Activated B cell treated with CpG ODN at 0.5 μM for 24 hours (primary cell): ENCODE measurements around the gene TCF4. TPM values are rescaled to one million over a fixed set of nuclear protein-coding genes. Genes with fewer than 3 reads are reported as not detected.

ENCODE experiments used
- ATAC-seq: fragments of 200-7000 bp; cut with Tn5 transposase; one replicate; pipeline ENCODE4 v1.10.0; 2021; ENCODE audit warnings: low read depth, mild to moderate bottlenecking, moderate library complexity
- CTCF ChIA-PET: fragments of 350-600 bp; sonication (Branson Sonifier 250); formaldehyde crosslinking; loops from one replicate; lab custom pipeline; 2021; ENCODE audit warnings: antibody characterized with exemption; lab: Charles Lee
- POLR2A ChIA-PET: fragments of 350-600 bp; sonication (Branson Sonifier 250); formaldehyde crosslinking; loops from one replicate; lab custom pipeline; 2021; ENCODE audit warnings: antibody characterized with exemption; lab: Charles Lee
- DNase-seq: peaks from one replicate; pipeline ENCODE4 v3.0.0; 2022
- H3K27ac Mint-ChIP-seq: one replicate; pipeline ENCODE4 v1.8.0; 2020; ENCODE audit warnings: mixed read lengths
- H3K27me3 Mint-ChIP-seq: one replicate; pipeline ENCODE4 v1.8.0; 2021; ENCODE audit warnings: mixed read lengths
- H3K36me3 Mint-ChIP-seq: one replicate; pipeline ENCODE4 v1.8.0; 2021; ENCODE audit warnings: low read depth, mixed read lengths
- H3K4me1 Mint-ChIP-seq: one replicate; pipeline ENCODE4 v1.8.0; 2021; ENCODE audit warnings: mixed read lengths
- H3K4me3 Mint-ChIP-seq: one replicate; pipeline ENCODE4 v1.8.0; 2020; ENCODE audit warnings: mild to moderate bottlenecking, mixed read lengths
- H3K9me3 Mint-ChIP-seq: one replicate; pipeline ENCODE4 v1.8.0; 2020; ENCODE audit warnings: mixed read lengths
- CTCF ChIP-seq: fragments of 200-600 bp; IDR thresholded peaks from one replicate; pipeline ENCODE4 v1.8.0; 2022; ENCODE audit warnings: antibody characterized with exemption, mild to moderate bottlenecking
- intact Hi-C: fragments of 100-400 bp; cut with micrococcal nuclease; formaldehyde crosslinking; loops from one replicate; pipeline ENCODE4 v1.15.1; 2024
- total RNA-seq: library from RNA; stranded (reverse); gene quantifications from 2 replicates; pipeline ENCODE4 v1.2.3, GENCODE V29; 2022

Gene TCF4
- total RNA-seq, 1 donor from 2014 or later = 270 TPM

- no peak for ATAC-seq
- H3K27me3 Mint-ChIP-seq = no peaks in the 10 kb centered on the region
- H3K4me1 Mint-ChIP-seq = peaks cover 24% of the 10 kb centered on the region
- no peak overlapping the region for H3K4me3 Mint-ChIP-seq
- no peak overlapping the region for H3K27ac Mint-ChIP-seq
- ChIA-PET POLR2A (interaction anchor here (1.0 kb wide), 1 partner anchor 156 kb away, joined by 5 read pairs; no protein-coding TSS in a partner anchor), CTCF (no interaction called here)
- no peak for TF ChIP-seq CTCF
- no peaks in the 10 kb centered on the region for H3K9me3 Mint-ChIP-seq
- intact Hi-C loops = no loop called here
- no peak for DNase-seq
- no peaks in the 10 kb centered on the region for H3K36me3 Mint-ChIP-seq
Observed at GRCh38 chr18:55432307-55433040, 155.5 kb downstream of the TCF4 start.

GRCh38 chr18:55430026-55430425 is 158.0 kb downstream of the TCF4 start:
- intact Hi-C loops = no loop called here
- Mint-ChIP-seq H3K36me3 (no peaks in the 10 kb centered on the region), H3K4me1 (peaks cover 27% of the 10 kb centered on the region), H3K4me3 (no peak overlapping the region), H3K27ac (no peak overlapping the region), H3K27me3 (no peaks in the 10 kb centered on the region), H3K9me3 (no peaks in the 10 kb centered on the region)
- DNase-seq (no peak), ATAC-seq (no peak)
- POLR2A ChIA-PET = interaction anchor here (0.7 kb wide), 1 partner anchor 74 kb away, joined by 4 read pairs; no protein-coding TSS in a partner anchor
- CTCF ChIA-PET = no interaction called here
- no peak for TF ChIP-seq CTCF

- ChIA-PET CTCF (no interaction called here), POLR2A (interaction anchor here (0.5 kb wide), 1 partner anchor 106 kb away, joined by 7 read pairs; no protein-coding TSS in a partner anchor)
- ATAC-seq = no peak
- no peaks in the 10 kb centered on the region for H3K27me3 Mint-ChIP-seq
- no peaks in the 10 kb centered on the region for H3K36me3 Mint-ChIP-seq
- TF ChIP-seq CTCF = no peak
- no peak for DNase-seq
- no peaks in the 10 kb centered on the region for H3K9me3 Mint-ChIP-seq
- H3K4me3 Mint-ChIP-seq = no peak overlapping the region
- intact Hi-C loops = loop anchor here (2.0 kb wide), 1 partner anchor 13 kb away; no protein-coding TSS in a partner anchor
- peaks cover 32% of the 10 kb centered on the region for H3K4me1 Mint-ChIP-seq
- no peak overlapping the region for H3K27ac Mint-ChIP-seq
Observed at GRCh38 chr18:55427951-55428350, 160.0 kb downstream of the TCF4 start.

- POLR2A ChIA-PET = interaction anchor here (0.6 to 1.0 kb wide), 3 partner anchors 28 to 354 kb away, joined by 3 to 6 read pairs (median 5); no protein-coding TSS in a partner anchor
- CTCF ChIA-PET = interaction anchor here (1.3 to 1.6 kb wide), 2 partner anchors 11 to 52 kb away, joined by 3 read pairs; no protein-coding TSS in a partner anchor
Observed at GRCh38 chr18:55425698-55426097, 162.3 kb downstream of the TCF4 start.

More at GRCh38 chr18:55425698-55426097, 162.3 kb downstream of the TCF4 start:
- Mint-ChIP-seq H3K4me3 (no peak overlapping the region), H3K27ac (no peak overlapping the region), H3K27me3 (peaks cover 2% of the 10 kb centered on the region), H3K36me3 (no peaks in the 10 kb centered on the region), H3K4me1 (peaks cover 42% of the 10 kb centered on the region), H3K9me3 (no peaks in the 10 kb centered on the region)
- no peak for TF ChIP-seq CTCF
- DNase-seq (no peak), ATAC-seq (no peak)
- intact Hi-C loops = loop anchor here (2.0 kb wide), 1 partner anchor 15 kb away; no protein-coding TSS in a partner anchor
